ENCODE data around the gene HIF3A.

GRCh38 chr19:46296202-46296480, 701 bp upstream of the HIF3A start:
- TF ChIP-seq USF2 (IDR thresholded peaks at IDR 0.05) = no peak
- TF ChIP-seq CTCF (IDR thresholded peaks at IDR 0.05) = no peak
- TF ChIP-seq CEBPB (IDR thresholded peaks at IDR 0.05) = no peak

All from A549 (cell line).